ENCODE results near the gene INPP5A.

DNA sequence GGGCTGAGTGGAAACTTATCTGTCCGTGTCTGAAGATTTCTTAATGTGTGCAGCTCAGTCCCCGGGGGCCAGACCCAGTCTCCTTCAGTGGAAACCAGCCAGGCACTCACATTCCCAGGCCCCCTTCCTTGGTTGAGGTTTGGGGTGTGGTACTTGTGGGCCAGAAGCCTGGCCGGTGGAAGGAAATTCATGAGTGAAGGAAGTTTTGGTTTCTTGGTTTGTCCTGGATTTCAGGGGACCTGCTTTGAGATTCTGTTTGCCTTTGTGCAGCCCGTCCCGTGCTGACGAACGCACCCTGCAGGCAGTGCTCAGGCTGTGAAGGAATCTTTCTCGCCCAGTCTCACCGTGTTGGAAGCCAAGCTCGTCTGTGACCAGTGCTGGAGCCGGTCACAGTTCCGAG, 2.9 kb downstream of the INPP5A start:
- no peak for TF ChIP-seq RAD21 (IDR thresholded peaks at IDR 0.05; ENCODE audit: low read depth)
- TF ChIP-seq POLR2A (IDR thresholded peaks at IDR 0.05; ENCODE audit: borderline replicate concordance, extremely low read depth, insufficient read depth, insufficient read length): no peak
- TF ChIP-seq, protein P1, sequence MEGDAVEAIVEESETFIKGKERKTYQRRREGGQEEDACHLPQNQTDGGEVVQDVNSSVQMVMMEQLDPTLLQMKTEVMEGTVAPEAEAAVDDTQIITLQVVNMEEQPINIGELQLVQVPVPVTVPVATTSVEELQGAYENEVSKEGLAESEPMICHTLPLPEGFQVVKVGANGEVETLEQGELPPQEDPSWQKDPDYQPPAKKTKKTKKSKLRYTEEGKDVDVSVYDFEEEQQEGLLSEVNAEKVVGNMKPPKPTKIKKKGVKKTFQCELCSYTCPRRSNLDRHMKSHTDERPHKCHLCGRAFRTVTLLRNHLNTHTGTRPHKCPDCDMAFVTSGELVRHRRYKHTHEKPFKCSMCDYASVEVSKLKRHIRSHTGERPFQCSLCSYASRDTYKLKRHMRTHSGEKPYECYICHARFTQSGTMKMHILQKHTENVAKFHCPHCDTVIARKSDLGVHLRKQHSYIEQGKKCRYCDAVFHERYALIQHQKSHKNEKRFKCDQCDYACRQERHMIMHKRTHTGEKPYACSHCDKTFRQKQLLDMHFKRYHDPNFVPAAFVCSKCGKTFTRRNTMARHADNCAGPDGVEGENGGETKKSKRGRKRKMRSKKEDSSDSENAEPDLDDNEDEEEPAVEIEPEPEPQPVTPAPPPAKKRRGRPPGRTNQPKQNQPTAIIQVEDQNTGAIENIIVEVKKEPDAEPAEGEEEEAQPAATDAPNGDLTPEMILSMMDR (IDR thresholded peaks at IDR 0.05 in 2 of 3, conservative IDR thresholded peaks at IDR 0.05 in 1 of 3; ENCODE audit: borderline replicate concordance in 1 of 3, insufficient read depth in 1 of 3, low read depth in 2 of 3, low read length in 2 of 3): no peak
- TF ChIP-seq EZH2 (IDR thresholded peaks at IDR 0.05): no peak
- no peak for TF ChIP-seq CEBPB (IDR thresholded peaks at IDR 0.05; ENCODE audit: low read depth)
- TF ChIP-seq, protein P2, sequence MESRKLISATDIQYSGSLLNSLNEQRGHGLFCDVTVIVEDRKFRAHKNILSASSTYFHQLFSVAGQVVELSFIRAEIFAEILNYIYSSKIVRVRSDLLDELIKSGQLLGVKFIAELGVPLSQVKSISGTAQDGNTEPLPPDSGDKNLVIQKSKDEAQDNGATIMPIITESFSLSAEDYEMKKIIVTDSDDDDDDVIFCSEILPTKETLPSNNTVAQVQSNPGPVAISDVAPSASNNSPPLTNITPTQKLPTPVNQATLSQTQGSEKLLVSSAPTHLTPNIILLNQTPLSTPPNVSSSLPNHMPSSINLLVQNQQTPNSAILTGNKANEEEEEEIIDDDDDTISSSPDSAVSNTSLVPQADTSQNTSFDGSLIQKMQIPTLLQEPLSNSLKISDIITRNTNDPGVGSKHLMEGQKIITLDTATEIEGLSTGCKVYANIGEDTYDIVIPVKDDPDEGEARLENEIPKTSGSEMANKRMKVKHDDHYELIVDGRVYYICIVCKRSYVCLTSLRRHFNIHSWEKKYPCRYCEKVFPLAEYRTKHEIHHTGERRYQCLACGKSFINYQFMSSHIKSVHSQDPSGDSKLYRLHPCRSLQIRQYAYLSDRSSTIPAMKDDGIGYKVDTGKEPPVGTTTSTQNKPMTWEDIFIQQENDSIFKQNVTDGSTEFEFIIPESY (IDR thresholded peaks at IDR 0.05; ENCODE audit: extremely low read depth, insufficient replicate concordance, low read length): no peak
- TF ChIP-seq FOSL1 (IDR thresholded peaks at IDR 0.05; ENCODE audit: low read depth): no peak
- TF ChIP-seq POLR2AphosphoS5 (IDR thresholded peaks at IDR 0.05; ENCODE audit: low read depth, low read length): no peak
- no peak for TF ChIP-seq YY1 (IDR thresholded peaks at IDR 0.05; ENCODE audit: extremely low read depth, insufficient replicate concordance, low read depth, low read length)
- TF ChIP-seq, protein P3, sequence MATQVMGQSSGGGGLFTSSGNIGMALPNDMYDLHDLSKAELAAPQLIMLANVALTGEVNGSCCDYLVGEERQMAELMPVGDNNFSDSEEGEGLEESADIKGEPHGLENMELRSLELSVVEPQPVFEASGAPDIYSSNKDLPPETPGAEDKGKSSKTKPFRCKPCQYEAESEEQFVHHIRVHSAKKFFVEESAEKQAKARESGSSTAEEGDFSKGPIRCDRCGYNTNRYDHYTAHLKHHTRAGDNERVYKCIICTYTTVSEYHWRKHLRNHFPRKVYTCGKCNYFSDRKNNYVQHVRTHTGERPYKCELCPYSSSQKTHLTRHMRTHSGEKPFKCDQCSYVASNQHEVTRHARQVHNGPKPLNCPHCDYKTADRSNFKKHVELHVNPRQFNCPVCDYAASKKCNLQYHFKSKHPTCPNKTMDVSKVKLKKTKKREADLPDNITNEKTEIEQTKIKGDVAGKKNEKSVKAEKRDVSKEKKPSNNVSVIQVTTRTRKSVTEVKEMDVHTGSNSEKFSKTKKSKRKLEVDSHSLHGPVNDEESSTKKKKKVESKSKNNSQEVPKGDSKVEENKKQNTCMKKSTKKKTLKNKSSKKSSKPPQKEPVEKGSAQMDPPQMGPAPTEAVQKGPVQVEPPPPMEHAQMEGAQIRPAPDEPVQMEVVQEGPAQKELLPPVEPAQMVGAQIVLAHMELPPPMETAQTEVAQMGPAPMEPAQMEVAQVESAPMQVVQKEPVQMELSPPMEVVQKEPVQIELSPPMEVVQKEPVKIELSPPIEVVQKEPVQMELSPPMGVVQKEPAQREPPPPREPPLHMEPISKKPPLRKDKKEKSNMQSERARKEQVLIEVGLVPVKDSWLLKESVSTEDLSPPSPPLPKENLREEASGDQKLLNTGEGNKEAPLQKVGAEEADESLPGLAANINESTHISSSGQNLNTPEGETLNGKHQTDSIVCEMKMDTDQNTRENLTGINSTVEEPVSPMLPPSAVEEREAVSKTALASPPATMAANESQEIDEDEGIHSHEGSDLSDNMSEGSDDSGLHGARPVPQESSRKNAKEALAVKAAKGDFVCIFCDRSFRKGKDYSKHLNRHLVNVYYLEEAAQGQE (IDR thresholded peaks at IDR 0.05; ENCODE audit: low read depth): no peak
- no peak for TF ChIP-seq TCF7L2 (IDR thresholded peaks at IDR 0.05; ENCODE audit: borderline replicate concordance, extremely low read depth, insufficient read depth, insufficient read length)
- no peak for TF ChIP-seq JUND (IDR thresholded peaks at IDR 0.05)
